Lower leg skin (tissue), 4 donors: ENCODE measurements around the gene CRAT. TPM values are rescaled to one million over a fixed set of nuclear protein-coding genes. Genes with fewer than 3 reads are reported as not detected.

ENCODE experiments used
- DNase-seq, 2 donors: peaks; one replicate each; pipeline ENCODE4 v3.0.0-alpha.2; 2019; ENCODE audit warnings: low spot score in 2 of 2
- H3K4me3 ChIP-seq: fragments of 200-600 bp; sonication (generic); 2 replicates; pipeline ENCODE4 v1.5.1; 2017; ENCODE audit warnings: mild to moderate bottlenecking, low read depth; ENCODE audit not compliant: poor library complexity, severe bottlenecking
- POLR2A ChIP-seq, 2 donors: fragments of 450-650 bp; IDR thresholded peaks; one replicate each; pipeline ENCODE4 v1.6.1; 2016 to 2017; ENCODE audit warnings: antibody characterized with exemption in 2 of 2, mild to moderate bottlenecking in 1 of 2, moderate library complexity in 1 of 2
- WGBS, 2 donors: methylation state at CpG; one replicate each; pipeline ENCODE4 v1.1.5; 2018; 5-methylcytosine and 5-hydroxymethylcytosine counted together
- intact Hi-C: fragments of 100-400 bp; cut with DNase I; formaldehyde crosslinking; loops from one replicate; pipeline ENCODE4 v1.15.0; 2023; ENCODE audit warnings: low total_unique reads
- total RNA-seq, 4 donors: library from RNA; depleted of rRNA; stranded (reverse); fragments of >200 nt; gene quantifications; one replicate each; pipeline ENCODE4 v1.1.0, GENCODE V29; 2016
- TF ChIP-seq, protein P1 (sequence below), 3 donors: fragments of 450-650 bp; IDR thresholded peaks; one replicate each; pipeline ENCODE4 v1.5.1; 2016; ENCODE audit warnings: antibody characterized with exemption in 3 of 3, mild to moderate bottlenecking in 3 of 3, moderate library complexity in 2 of 3

Gene CRAT
- total RNA-seq, 4 donors from 2014 or later: 13.7 to 78.2 (median 31.3) TPM

DNA sequence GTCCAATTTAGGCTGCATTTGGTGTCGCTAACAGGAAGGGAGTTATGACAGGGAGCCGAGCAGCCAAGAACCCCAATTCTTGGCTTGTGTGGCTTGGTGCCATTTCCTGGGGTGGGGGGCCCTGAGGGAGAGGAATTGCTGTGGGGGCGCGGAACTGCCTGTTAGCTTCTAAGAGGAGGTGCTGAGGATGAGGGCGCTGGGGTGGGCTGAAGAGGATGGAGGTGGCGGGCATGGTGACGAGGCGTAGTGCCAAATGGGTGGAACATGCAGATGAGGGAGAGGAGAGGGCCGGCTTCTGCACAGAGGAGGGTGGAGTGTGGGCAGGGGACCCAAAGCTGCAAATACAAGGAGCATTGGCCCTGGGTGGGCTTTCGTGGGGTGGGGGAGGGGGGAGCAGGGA, 39.5 kb upstream of the CRAT start:
- intact Hi-C loops: no loop called here
- no peak for DNase-seq
- 80 to 82% methylated on average over 10 of the region's 10 CpGs for WGBS, 2 donors

DNA sequence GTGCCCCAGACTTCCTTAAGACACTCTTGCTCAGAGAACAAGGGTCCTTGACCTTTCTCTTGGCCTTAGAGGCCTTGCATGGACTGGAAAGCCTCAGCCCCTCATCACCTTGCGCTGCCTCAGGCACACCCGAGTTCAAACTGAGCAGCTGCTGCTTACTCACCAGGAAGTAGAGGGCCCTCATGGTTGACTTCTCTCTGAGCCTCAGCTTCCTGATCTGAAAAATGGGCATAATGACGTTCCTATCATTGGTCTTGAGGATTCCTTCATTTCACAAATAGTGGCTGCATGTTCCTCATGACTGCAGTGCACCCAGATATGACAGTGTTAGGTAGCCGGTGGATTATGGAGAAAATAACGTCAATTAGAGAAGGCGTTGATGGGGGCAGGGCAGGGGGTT, 38.8 kb upstream of the CRAT start:
- intact Hi-C loops: no loop called here
- whole genome bisulfite sequencing, 2 donors: 83 to 96% methylated on average over 5 to 6 of the region's 6 CpGs
- no peak for DNase-seq
- no peak for TF ChIP-seq POLR2A (IDR thresholded peaks at IDR 0.05)
- TF ChIP-seq, protein P1, sequence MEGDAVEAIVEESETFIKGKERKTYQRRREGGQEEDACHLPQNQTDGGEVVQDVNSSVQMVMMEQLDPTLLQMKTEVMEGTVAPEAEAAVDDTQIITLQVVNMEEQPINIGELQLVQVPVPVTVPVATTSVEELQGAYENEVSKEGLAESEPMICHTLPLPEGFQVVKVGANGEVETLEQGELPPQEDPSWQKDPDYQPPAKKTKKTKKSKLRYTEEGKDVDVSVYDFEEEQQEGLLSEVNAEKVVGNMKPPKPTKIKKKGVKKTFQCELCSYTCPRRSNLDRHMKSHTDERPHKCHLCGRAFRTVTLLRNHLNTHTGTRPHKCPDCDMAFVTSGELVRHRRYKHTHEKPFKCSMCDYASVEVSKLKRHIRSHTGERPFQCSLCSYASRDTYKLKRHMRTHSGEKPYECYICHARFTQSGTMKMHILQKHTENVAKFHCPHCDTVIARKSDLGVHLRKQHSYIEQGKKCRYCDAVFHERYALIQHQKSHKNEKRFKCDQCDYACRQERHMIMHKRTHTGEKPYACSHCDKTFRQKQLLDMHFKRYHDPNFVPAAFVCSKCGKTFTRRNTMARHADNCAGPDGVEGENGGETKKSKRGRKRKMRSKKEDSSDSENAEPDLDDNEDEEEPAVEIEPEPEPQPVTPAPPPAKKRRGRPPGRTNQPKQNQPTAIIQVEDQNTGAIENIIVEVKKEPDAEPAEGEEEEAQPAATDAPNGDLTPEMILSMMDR (IDR thresholded peaks at IDR 0.05): no peak
- H3K4me3 ChIP-seq: no peak overlapping the region

More for the DNA sequence above, 39.5 kb upstream of the CRAT start:
- H3K4me3 ChIP-seq: no peak overlapping the region
- TF ChIP-seq POLR2A (IDR thresholded peaks at IDR 0.05): no peak
- TF ChIP-seq, protein P1 (IDR thresholded peaks at IDR 0.05): no peak

DNA sequence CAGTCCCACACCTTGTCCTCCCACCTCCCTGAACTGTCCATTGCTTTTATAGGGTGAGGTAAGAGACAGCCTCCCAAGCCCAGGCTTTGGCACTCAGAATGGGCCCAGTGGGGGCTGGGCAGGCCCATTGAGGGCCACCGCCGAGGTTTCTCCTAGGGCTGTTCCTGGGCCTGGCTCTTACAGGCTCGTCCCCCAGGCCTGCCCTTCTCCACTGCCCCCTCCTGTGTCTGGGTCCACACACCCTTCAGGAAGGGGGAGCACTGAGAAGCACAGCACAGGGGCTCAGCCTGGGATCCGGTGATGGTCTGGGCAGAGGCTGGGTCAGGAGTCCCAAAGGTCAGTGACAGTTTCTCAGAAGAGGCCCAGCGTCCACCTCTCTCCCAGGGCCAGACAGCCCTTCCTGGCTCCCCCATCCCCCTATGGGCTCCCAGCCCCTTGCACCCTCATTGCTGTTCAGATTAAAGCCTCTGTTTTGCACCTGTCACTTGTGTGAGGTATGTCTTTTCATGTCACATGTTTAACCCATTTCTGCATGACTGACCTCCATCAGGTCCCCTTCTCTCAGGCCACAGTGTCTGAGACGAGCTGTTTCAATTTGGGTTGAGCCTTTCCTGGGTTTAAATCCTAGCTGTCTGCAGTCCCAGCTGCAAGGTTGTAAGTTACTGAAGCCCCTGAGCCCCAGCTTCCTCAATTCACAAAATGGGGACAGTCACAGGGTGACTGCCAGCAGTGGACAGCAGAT, 38.0 kb upstream of the CRAT start:
- H3K4me3 ChIP-seq: no peak overlapping the region
- TF ChIP-seq POLR2A (IDR thresholded peaks at IDR 0.05): no peak
- TF ChIP-seq, protein P1 (IDR thresholded peaks at IDR 0.05): no peak
- no peak for DNase-seq
- 77 to 79% methylated on average over 4 to 5 of the region's 6 CpGs for WGBS, 2 donors
- intact Hi-C loops: no loop called here

DNA sequence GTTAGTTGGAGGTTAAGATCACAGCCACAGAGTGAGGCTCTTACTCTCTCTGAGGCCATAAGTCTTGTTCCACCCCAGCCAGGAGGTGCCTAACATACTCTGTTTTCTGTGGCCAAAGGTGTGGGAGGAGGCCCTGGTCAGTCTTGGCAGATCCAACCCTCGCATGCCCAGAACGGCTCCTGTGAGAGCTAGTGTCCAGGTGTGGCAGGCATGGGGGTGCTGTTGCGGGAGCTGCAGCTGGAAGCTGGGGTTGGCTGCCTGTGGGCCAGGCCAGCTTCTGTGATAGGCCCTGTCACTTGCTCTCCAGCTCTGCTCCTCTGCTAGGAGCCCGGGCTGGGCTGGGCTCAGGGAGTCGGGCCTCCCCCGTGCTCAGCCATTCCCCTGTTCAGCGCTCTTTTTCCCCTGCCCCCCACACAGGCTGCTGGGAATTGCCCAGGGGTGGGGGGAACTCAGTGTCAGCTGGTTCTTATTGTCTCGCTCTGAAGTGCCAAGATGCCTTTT, 35.9 kb upstream of the CRAT start:
- DNase-seq: no peak
- TF ChIP-seq POLR2A (IDR thresholded peaks at IDR 0.05): no peak
- TF ChIP-seq, protein P1 (IDR thresholded peaks at IDR 0.05): no peak
- WGBS, 2 donors: 54 to 63% methylated on average over 7 of the region's 8 CpGs
- H3K4me3 ChIP-seq: no peak overlapping the region
- intact Hi-C loops: no loop called here

DNA sequence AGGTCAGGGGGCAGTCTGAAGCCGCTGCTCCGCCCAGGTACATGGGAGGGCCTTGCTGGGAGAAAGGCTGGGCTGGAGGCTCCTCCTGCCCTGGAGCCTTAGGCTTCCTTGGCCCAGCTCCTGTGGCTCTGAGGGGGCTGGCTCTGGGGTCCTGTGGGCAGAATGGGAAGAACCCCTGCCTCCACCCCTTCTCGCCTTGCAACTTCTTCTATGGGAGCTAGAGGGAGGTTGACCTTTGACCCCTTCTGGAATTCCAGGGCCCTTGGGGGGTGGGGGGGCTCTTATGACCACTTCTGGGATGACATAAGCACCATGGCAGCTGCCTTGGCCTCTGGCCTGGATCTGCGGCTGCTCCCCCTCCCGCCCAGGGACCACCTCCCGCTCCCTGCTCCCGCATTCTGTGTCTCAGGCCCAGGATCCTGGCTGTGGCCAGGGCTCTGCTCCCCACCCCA, 35.3 kb upstream of the CRAT start:
- H3K4me3 ChIP-seq: no peak overlapping the region
- DNase-seq: no peak
- TF ChIP-seq POLR2A (IDR thresholded peaks at IDR 0.05): no peak
- TF ChIP-seq, protein P1 (IDR thresholded peaks at IDR 0.05): no peak
- 64 to 92% methylated on average over 6 to 7 of the region's 7 CpGs for WGBS, 2 donors
- intact Hi-C loops: no loop called here
